HepG2 (cell line): Measurements from ENCODE around the gene USP36. TPM values are rescaled to one million over a fixed set of nuclear protein-coding genes. Genes with fewer than 3 reads are reported as not detected.

Experiments
- ARID3A ChIP-seq: IDR thresholded peaks from 2 replicates; pipeline ENCODE4 v1.6.1; 2012; ENCODE audit warnings: low read depth, low read length, improper control_type of control experiment
- ATF5 ChIP-seq: sonication (generic); formaldehyde crosslinking; IDR thresholded peaks from 2 replicates; pipeline ENCODE4 v1.4.0; 2020; ENCODE audit warnings: mild to moderate bottlenecking, low read depth, missing genetic modification reagents
- ATM ChIP-seq: fragments of 450-650 bp; IDR thresholded peaks from 2 replicates; pipeline ENCODE4 v1.7.1; 2017; ENCODE audit warnings: mild to moderate bottlenecking, borderline replicate concordance
- BCL3 ChIP-seq: sonication (generic); formaldehyde crosslinking; IDR thresholded peaks from 2 replicates; pipeline ENCODE4 v1.5.1; 2020; ENCODE audit warnings: mild to moderate bottlenecking, missing genetic modification reagents, moderate library complexity
- FOXK2 ChIP-seq: fragments of 450-650 bp; IDR thresholded peaks from 2 replicates; pipeline ENCODE4 v1.6.1; 2016
- GLI4 ChIP-seq: sonication (generic); formaldehyde crosslinking; IDR thresholded peaks from 2 replicates; pipeline ENCODE4 v1.5.1; 2020; ENCODE audit warnings: missing genetic modification reagents, mild to moderate bottlenecking, moderate library complexity, borderline replicate concordance
- HDAC1 ChIP-seq: sonication (generic); formaldehyde crosslinking; IDR thresholded peaks from 2 replicates; pipeline ENCODE4 v1.5.1; 2020; ENCODE audit warnings: mild to moderate bottlenecking, missing genetic modification reagents
- NPAS2 ChIP-seq: sonication (generic); formaldehyde crosslinking; IDR thresholded peaks from 2 replicates; pipeline ENCODE4 v1.8.0; 2022; ENCODE audit warnings: mild to moderate bottlenecking, missing genetic modification reagents, borderline replicate concordance
- ONECUT2 ChIP-seq: sonication (generic); formaldehyde crosslinking; IDR thresholded peaks from 2 replicates; pipeline ENCODE4 v1.4.0; 2020; ENCODE audit warnings: missing genetic modification reagents
- SIN3B ChIP-seq: fragments of 150-350 bp; IDR thresholded peaks from 2 replicates; pipeline ENCODE4 v1.6.1; 2014; ENCODE audit warnings: low read length
- TARDBP ChIP-seq: sonication (generic); formaldehyde crosslinking; IDR thresholded peaks from 2 replicates; pipeline ENCODE4 v1.8.0; 2022; ENCODE audit warnings: mild to moderate bottlenecking, missing genetic modification reagents
- THAP11 ChIP-seq: IDR thresholded peaks from 2 replicates; pipeline ENCODE4 v1.6.1; 2016; ENCODE audit warnings: missing biosample characterization, missing genetic modification reagents
- ZNF12 ChIP-seq: sonication (generic); formaldehyde crosslinking; IDR thresholded peaks from 2 replicates; pipeline ENCODE4 v1.5.0; 2020; ENCODE audit warnings: missing genetic modification reagents
- ZNF335 ChIP-seq: sonication (generic); formaldehyde crosslinking; IDR thresholded peaks from 2 replicates; pipeline ENCODE4 v1.4.0; 2020; ENCODE audit warnings: missing genetic modification reagents
- ZNF550 ChIP-seq: sonication (generic); formaldehyde crosslinking; IDR thresholded peaks from 2 replicates; pipeline ENCODE4 v1.4.0; 2020; ENCODE audit warnings: mild to moderate bottlenecking, missing genetic modification reagents, borderline replicate concordance
- ZNF567 ChIP-seq: sonication (generic); formaldehyde crosslinking; IDR thresholded peaks from 2 replicates; pipeline ENCODE4 v1.8.1; 2023; ENCODE audit warnings: mild to moderate bottlenecking, missing genetic modification reagents, borderline replicate concordance
- ZNF772 ChIP-seq: sonication (generic); formaldehyde crosslinking; IDR thresholded peaks from 2 replicates; pipeline ENCODE4 v1.5.0; 2020; ENCODE audit warnings: mild to moderate bottlenecking, missing genetic modification reagents
- ZNF83 ChIP-seq: sonication (generic); formaldehyde crosslinking; IDR thresholded peaks from 2 replicates; pipeline ENCODE4 v1.4.0; 2020; ENCODE audit warnings: missing genetic modification reagents, mild to moderate bottlenecking, borderline replicate concordance
- polyA plus RNA-seq, 8 experiments: library from polyadenylated mRNA; depleted of rRNA in 3 of 8; stranded (reverse) in 7 of 8; unstranded in 1 of 8; fragments of >200 nt; fragmentation: Illumina TruSeq in 4 of 8; extraction: Trizol in 4 of 8; gene quantifications; 2 replicates each; pipeline versions ENCODE4 v1.2.1 to v1.2.3, GENCODE V29; 2011 to 2016; ENCODE audit warnings: low read depth in 4 of 8, missing spikeins in 1 of 8, mixed read lengths in 1 of 8; ENCODE audit not compliant: insufficient read depth in 1 of 8
- total RNA-seq, 5 experiments: library from RNA; depleted of rRNA; stranded (reverse); fragments of >200 nt; fragmentation: Illumina TruSeq; extraction: Trizol; gene quantifications; 2 replicates each; pipeline ENCODE4 v1.2.3, GENCODE V29; 2016; ENCODE audit warnings: low read depth in 1 of 5
- TF ChIP-seq, protein P1 (sequence below): sonication (generic); formaldehyde crosslinking; IDR thresholded peaks from 2 replicates; pipeline ENCODE4 v1.4.0; 2020; ENCODE audit warnings: missing genetic modification reagents
- TF ChIP-seq, protein P2 (sequence below): sonication (generic); formaldehyde crosslinking; IDR thresholded peaks from 2 replicates; pipeline ENCODE4 v1.4.0; 2020; ENCODE audit warnings: missing genetic modification reagents, mild to moderate bottlenecking, borderline replicate concordance
- TF ChIP-seq, protein P3 (sequence below): IDR thresholded peaks from 2 replicates; pipeline ENCODE4 v1.6.1; 2016; ENCODE audit warnings: low read depth

USP36 gene
- total and polyA plus RNA-seq, 2 of the 13 experiments (the other 11 are each of a cell fraction or from before 2014, with no cell fraction given): 29.6 to 45.9 TPM

- TF ChIP-seq, protein P1, sequence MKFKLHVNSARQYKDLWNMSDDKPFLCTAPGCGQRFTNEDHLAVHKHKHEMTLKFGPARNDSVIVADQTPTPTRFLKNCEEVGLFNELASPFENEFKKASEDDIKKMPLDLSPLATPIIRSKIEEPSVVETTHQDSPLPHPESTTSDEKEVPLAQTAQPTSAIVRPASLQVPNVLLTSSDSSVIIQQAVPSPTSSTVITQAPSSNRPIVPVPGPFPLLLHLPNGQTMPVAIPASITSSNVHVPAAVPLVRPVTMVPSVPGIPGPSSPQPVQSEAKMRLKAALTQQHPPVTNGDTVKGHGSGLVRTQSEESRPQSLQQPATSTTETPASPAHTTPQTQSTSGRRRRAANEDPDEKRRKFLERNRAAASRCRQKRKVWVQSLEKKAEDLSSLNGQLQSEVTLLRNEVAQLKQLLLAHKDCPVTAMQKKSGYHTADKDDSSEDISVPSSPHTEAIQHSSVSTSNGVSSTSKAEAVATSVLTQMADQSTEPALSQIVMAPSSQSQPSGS (CRISPR knock-in tag): no peak
- TF ChIP-seq ATM (no peak), TARDBP (CRISPR knock-in tag) (no peak), ZNF567 (no peak), ARID3A (no peak), ATF5 (CRISPR knock-in tag) (no peak), HDAC1 (CRISPR knock-in tag) (no peak; the same call in 1 of the 2 replicates), SIN3B (no peak), THAP11 (peak; percentile 80), BCL3 (no peak), ONECUT2 (CRISPR knock-in tag) (no peak), ZNF772 (0 out of 2 replicates have a peak, but pooled peaks have one; percentile 13), ZNF12 (CRISPR knock-in tag) (no peak), NPAS2 (CRISPR knock-in tag) (no peak), ZNF335 (CRISPR knock-in tag) (no peak), GLI4 (CRISPR knock-in tag) (no peak), FOXK2 (no peak; the same call in 1 of the 2 replicates), ZNF83 (CRISPR knock-in tag) (no peak), ZNF550 (CRISPR knock-in tag) (no peak)
- TF ChIP-seq, protein P2, sequence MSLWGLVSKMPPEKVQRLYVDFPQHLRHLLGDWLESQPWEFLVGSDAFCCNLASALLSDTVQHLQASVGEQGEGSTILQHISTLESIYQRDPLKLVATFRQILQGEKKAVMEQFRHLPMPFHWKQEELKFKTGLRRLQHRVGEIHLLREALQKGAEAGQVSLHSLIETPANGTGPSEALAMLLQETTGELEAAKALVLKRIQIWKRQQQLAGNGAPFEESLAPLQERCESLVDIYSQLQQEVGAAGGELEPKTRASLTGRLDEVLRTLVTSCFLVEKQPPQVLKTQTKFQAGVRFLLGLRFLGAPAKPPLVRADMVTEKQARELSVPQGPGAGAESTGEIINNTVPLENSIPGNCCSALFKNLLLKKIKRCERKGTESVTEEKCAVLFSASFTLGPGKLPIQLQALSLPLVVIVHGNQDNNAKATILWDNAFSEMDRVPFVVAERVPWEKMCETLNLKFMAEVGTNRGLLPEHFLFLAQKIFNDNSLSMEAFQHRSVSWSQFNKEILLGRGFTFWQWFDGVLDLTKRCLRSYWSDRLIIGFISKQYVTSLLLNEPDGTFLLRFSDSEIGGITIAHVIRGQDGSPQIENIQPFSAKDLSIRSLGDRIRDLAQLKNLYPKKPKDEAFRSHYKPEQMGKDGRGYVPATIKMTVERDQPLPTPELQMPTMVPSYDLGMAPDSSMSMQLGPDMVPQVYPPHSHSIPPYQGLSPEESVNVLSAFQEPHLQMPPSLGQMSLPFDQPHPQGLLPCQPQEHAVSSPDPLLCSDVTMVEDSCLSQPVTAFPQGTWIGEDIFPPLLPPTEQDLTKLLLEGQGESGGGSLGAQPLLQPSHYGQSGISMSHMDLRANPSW (CRISPR knock-in tag): no peak
- TF ChIP-seq, protein P3, sequence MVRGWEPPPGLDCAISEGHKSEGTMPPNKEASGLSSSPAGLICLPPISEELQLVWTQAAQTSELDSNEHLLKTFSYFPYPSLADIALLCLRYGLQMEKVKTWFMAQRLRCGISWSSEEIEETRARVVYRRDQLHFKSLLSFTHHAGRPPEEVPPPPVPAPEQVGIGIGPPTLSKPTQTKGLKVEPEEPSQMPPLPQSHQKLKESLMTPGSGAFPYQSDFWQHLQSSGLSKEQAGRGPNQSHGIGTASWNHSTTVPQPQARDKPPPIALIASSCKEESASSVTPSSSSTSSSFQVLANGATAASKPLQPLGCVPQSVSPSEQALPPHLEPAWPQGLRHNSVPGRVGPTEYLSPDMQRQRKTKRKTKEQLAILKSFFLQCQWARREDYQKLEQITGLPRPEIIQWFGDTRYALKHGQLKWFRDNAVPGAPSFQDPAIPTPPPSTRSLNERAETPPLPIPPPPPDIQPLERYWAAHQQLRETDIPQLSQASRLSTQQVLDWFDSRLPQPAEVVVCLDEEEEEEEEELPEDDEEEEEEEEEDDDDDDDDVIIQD (CRISPR knock-in tag): no peak
Observed at GRCh38 chr17:78883089-78883532, 42.5 kb upstream of the USP36 start (continued).
